ENCODE measurements around the gene KCNJ12. TPM values are rescaled to one million over a fixed set of nuclear protein-coding genes. Genes with fewer than 3 reads are reported as not detected.
"Not testable (repeated sequence)": the region's sequence is repeated elsewhere in the genome, so short reads cannot be mapped to it uniquely, and the experiment has no call there.

The KCNJ12 gene
- total RNA-seq, 4 donors from 2014 or later = 18.2 to 35.7 (median 29.2) TPM

- Histone ChIP-seq H3K9me3 (no peaks in the 10 kb centered on the region), H3K27ac (no peak overlapping the region), H3K4me3 (no peak overlapping the region), H3K4me1 (peaks cover 19 to 37% of the 10 kb centered on the region in 2 donors), H3K36me3 (no peaks in the 10 kb centered on the region), H3K27me3 (no peaks in the 10 kb centered on the region)
- no peak for ATAC-seq
- no peak for DNase-seq
- TF ChIP-seq CTCF (IDR thresholded peaks at IDR 0.05 in 4 of 5, conservative IDR thresholded peaks at IDR 0.05 in 1 of 5) = no peak
- TF ChIP-seq POLR2A (IDR thresholded peaks at IDR 0.05) = no peak
- in situ Hi-C loops (cut with MboI; ENCODE audit: low sequenced_read_pairs in 4 of 4) (loop anchor here (25.0 kb wide), 1 partner anchor 311 kb away; no protein-coding TSS in a partner anchor), intact Hi-C loops (cut with DNase I; ENCODE audit: low total_unique reads) (no loop called here)
Observed at GRCh38 chr17:21400816-21401593, 24.8 kb downstream of the KCNJ12 start.

- in situ Hi-C loops (cut with MboI; ENCODE audit: low sequenced_read_pairs in 4 of 4) = loop anchor here (25.0 kb wide), 1 partner anchor 310 kb away; no protein-coding TSS in a partner anchor
- H3K36me3 ChIP-seq; H3K9me3 ChIP-seq; H3K4me3 ChIP-seq; H3K27me3 ChIP-seq; intact Hi-C loops (cut with DNase I; ENCODE audit: low total_unique reads): not testable (repeated sequence)
- H3K4me1 ChIP-seq = peaks cover 19 to 36% of the 10 kb centered on the region in 2 donors
- ATAC-seq = peak in 1 of 2 donors; percentile 38
- H3K27ac ChIP-seq = peak overlapping the region; percentile 3 to 77 (median 61)
- peak; percentile 30 to 34 for DNase-seq
Observed at GRCh38 chr17:21402166-21402571, 26.0 kb downstream of the KCNJ12 start.

- H3K27me3 ChIP-seq; H3K4me3 ChIP-seq; H3K9me3 ChIP-seq; H3K36me3 ChIP-seq; DNase-seq; intact Hi-C loops (cut with DNase I; ENCODE audit: low total_unique reads); ATAC-seq: not testable (repeated sequence)
- in situ Hi-C loops (cut with MboI; ENCODE audit: low sequenced_read_pairs in 4 of 4) = loop anchor here (25.0 kb wide), 1 partner anchor 309 kb away; no protein-coding TSS in a partner anchor
- Histone ChIP-seq H3K4me1 (peaks cover 19 to 28% of the 10 kb centered on the region in 2 donors), H3K27ac (peak overlapping the region in 2 of 4 donors; percentile 69 to 77)
Observed at GRCh38 chr17:21402926-21403325, 26.8 kb downstream of the KCNJ12 start.

- ATAC-seq; H3K27me3 ChIP-seq; intact Hi-C loops (cut with DNase I; ENCODE audit: low total_unique reads); H3K9me3 ChIP-seq; H3K4me3 ChIP-seq; DNase-seq; H3K36me3 ChIP-seq: not testable (repeated sequence)
- Histone ChIP-seq H3K4me1 (peaks cover 23 to 31% of the 10 kb centered on the region in 2 donors), H3K27ac (peak overlapping the region; percentile 24 to 81 (median 75))
- in situ Hi-C loops (cut with MboI; ENCODE audit: low sequenced_read_pairs in 4 of 4) = loop anchor here (25.0 kb wide), 1 partner anchor 308 kb away; no protein-coding TSS in a partner anchor
Observed at GRCh38 chr17:21404106-21404505, 27.9 kb downstream of the KCNJ12 start.

- H3K4me3 ChIP-seq; intact Hi-C loops (cut with DNase I; ENCODE audit: low total_unique reads); H3K27me3 ChIP-seq; H3K9me3 ChIP-seq; H3K36me3 ChIP-seq: not testable (repeated sequence)
- H3K4me1 ChIP-seq = peaks cover 26 to 35% of the 10 kb centered on the region in 2 donors
- peak overlapping the region; percentile 62 to 81 (median 75) for H3K27ac ChIP-seq
- in situ Hi-C loops (cut with MboI; ENCODE audit: low sequenced_read_pairs in 4 of 4) = loop anchor here (25.0 kb wide), 1 partner anchor 308 kb away; no protein-coding TSS in a partner anchor
- TF ChIP-seq CTCF (IDR thresholded peaks at IDR 0.05 in 4 of 5, conservative IDR thresholded peaks at IDR 0.05 in 1 of 5) = peak in 1 of 5 experiments; percentile 34
- DNase-seq (peak in 1 of 2 donors; percentile 63), ATAC-seq (peak; percentile 43 to 51)
Observed at GRCh38 chr17:21404539-21404938, 28.4 kb downstream of the KCNJ12 start.

- H3K4me3 ChIP-seq; H3K36me3 ChIP-seq; intact Hi-C loops (cut with DNase I; ENCODE audit: low total_unique reads); H3K27me3 ChIP-seq; H3K9me3 ChIP-seq: not testable (repeated sequence)
- DNase-seq (peak in 1 of 2 donors; percentile 58), ATAC-seq (peak; percentile 27 to 71)
- in situ Hi-C loops (cut with MboI; ENCODE audit: low sequenced_read_pairs in 4 of 4) = loop anchor here (25.0 kb wide), 1 partner anchor 307 kb away; no protein-coding TSS in a partner anchor
- H3K27ac ChIP-seq = peak overlapping the region; percentile 62 to 81 (median 75)
- peaks cover 32 to 41% of the 10 kb centered on the region in 2 donors for H3K4me1 ChIP-seq
Observed at GRCh38 chr17:21404956-21405731, 29.0 kb downstream of the KCNJ12 start.

GRCh38 chr17:21405904-21406400, 29.8 kb downstream of the KCNJ12 start:
- not testable (repeated sequence) for DNase-seq
- in situ Hi-C loops (cut with MboI; ENCODE audit: low sequenced_read_pairs in 4 of 4) = loop anchor here (25.0 kb wide), 1 partner anchor 306 kb away; no protein-coding TSS in a partner anchor

GRCh38 chr17:21406616-21407404, 30.7 kb downstream of the KCNJ12 start:
- H3K4me3 ChIP-seq; intact Hi-C loops (cut with DNase I; ENCODE audit: low total_unique reads); H3K27me3 ChIP-seq; ATAC-seq; H3K9me3 ChIP-seq; H3K36me3 ChIP-seq; DNase-seq: not testable (repeated sequence)
- Histone ChIP-seq H3K27ac (peak overlapping the region in 1 of 4 donors; percentile 47), H3K4me1 (peaks cover 32 to 43% of the 10 kb centered on the region in 2 donors)
- in situ Hi-C loops (cut with MboI; ENCODE audit: low sequenced_read_pairs in 4 of 4) = loop anchor here (25.0 kb wide), 1 partner anchor 305 kb away; no protein-coding TSS in a partner anchor

More at GRCh38 chr17:21405904-21406400, 29.8 kb downstream of the KCNJ12 start:
- H3K27me3 ChIP-seq; H3K9me3 ChIP-seq; H3K36me3 ChIP-seq; intact Hi-C loops (cut with DNase I; ENCODE audit: low total_unique reads); ATAC-seq; H3K4me3 ChIP-seq: not testable (repeated sequence)
- Histone ChIP-seq H3K27ac (peak overlapping the region; percentile 62 to 81 (median 75)), H3K4me1 (peaks cover 32 to 41% of the 10 kb centered on the region in 2 donors)

Data from gastrocnemius medialis (tissue), 4 donors.